BJ (cell line): ENCODE data around the gene NOVA2. TPM values are rescaled to one million over a fixed set of nuclear protein-coding genes. Genes with fewer than 3 reads are reported as not detected.

ENCODE experiments used
- CTCF ChIA-PET: fragments of 350-600 bp; formaldehyde crosslinking; extraction: SDS; loops from one replicate; lab custom pipeline; 2021; ENCODE audit warnings: antibody characterized with exemption, inconsistent platforms; lab: Yijun Ruan, JAX
- POLR2A ChIA-PET: fragments of 300-600 bp; sonication (Branson Sonifier 250); formaldehyde crosslinking; extraction: SDS; loops from one replicate; lab custom pipeline; 2021; ENCODE audit warnings: antibody characterized with exemption; lab: Charles Lee
- DNase-seq: peaks from one replicate; pipeline ENCODE4 v3.0.0-alpha.2; 2011; ENCODE audit warnings: low read depth
- H3K27me3 ChIP-seq: 2 replicates; pipeline ENCODE4 v1.6.0; 2011; ENCODE audit warnings: low read length; ENCODE audit not compliant: control insufficient read depth, insufficient read depth
- H3K36me3 ChIP-seq: 2 replicates; pipeline ENCODE4 v1.5.1; 2011; ENCODE audit warnings: low read length; ENCODE audit not compliant: control insufficient read depth, insufficient read depth
- H3K4me3 ChIP-seq: 2 replicates; pipeline ENCODE4 v1.5.1; 2011; ENCODE audit warnings: low read depth, mild to moderate bottlenecking, control low read depth, low read length
- CTCF ChIP-seq: IDR thresholded peaks from 2 replicates; pipeline ENCODE4 v1.5.1; 2011; ENCODE audit warnings: low read depth, mild to moderate bottlenecking, control low read depth, inconsistent platforms, low read length, moderate library complexity; ENCODE audit not compliant: insufficient read depth
- polyA minus RNA-seq: library from RNA; depleted of rRNA, polyadenylated mRNA; stranded (reverse); fragments of >200 nt; gene quantifications from 2 replicates; pipeline ENCODE4 v1.2.3, GENCODE V29; 2011; rRNA and poly(A)+ RNA removed
- polyA plus RNA-seq: library from polyadenylated mRNA; depleted of rRNA; stranded (reverse); fragments of >200 nt; gene quantifications from 2 replicates; pipeline ENCODE4 v1.2.3, GENCODE V29; 2011; rRNA removed

Gene NOVA2
- polyA plus RNA-seq = 0.01 TPM in 2 replicates
- under 0.01 and 0.05 TPM in 2 replicates for polyA minus RNA-seq

GRCh38 chr19:45973553-45974338 lies at the start of gene NOVA2:
Gene NOVA2 (minus strand): TSS chr19:45973865. CDS start chr19:45973351, 514 bp downstream.
- ChIA-PET POLR2A (no interaction called here), CTCF (interaction anchor here (1.0 kb wide), 1 partner anchor 13 kb away, joined by 3 read pairs; no protein-coding TSS in a partner anchor)
- no peaks in the 10 kb centered on the region for H3K36me3 ChIP-seq
- peaks cover 25% of the 10 kb centered on the region for H3K27me3 ChIP-seq
- no peak for DNase-seq
- H3K4me3 ChIP-seq = peak within 1 kb of the TSS; percentile 27
- no peak for TF ChIP-seq CTCF

- POLR2A ChIA-PET = no interaction called here
- Histone ChIP-seq H3K36me3 (no peaks in the 10 kb centered on the region; the same call in 1 of the 2 replicates), H3K4me3 (no peak overlapping the region), H3K27me3 (peaks cover 4% of the 10 kb centered on the region)
- CTCF ChIA-PET = interaction anchor here (7.1 to 7.7 kb wide), 2 partner anchors 56 to 243 kb away, joined by 84 to 212 read pairs; no protein-coding TSS in a partner anchor
- DNase-seq = no peak
- no peak for TF ChIP-seq CTCF
Observed at GRCh38 chr19:46023311-46023779, 49.7 kb upstream of the NOVA2 start.

GRCh38 chr19:46022431-46023310 lies 49.0 kb upstream of the NOVA2 start, which contains the start of gene PGLYRP1:
Gene PGLYRP1 (minus strand): TSS chr19:46023053. CDS start chr19:46023021, 32 bp downstream.
- TF ChIP-seq CTCF = no peak
- H3K36me3 ChIP-seq = no peaks in the 10 kb centered on the region; the same call in 1 of the 2 replicates
- H3K27me3 ChIP-seq = peaks cover 4% of the 10 kb centered on the region
- DNase-seq = no peak
- H3K4me3 ChIP-seq = no peak within 1 kb of the TSS
- CTCF ChIA-PET = interaction anchor here (1.2 to 7.7 kb wide), 3 partner anchors 55 to 242 kb away, joined by 4 to 212 read pairs (median 33); no protein-coding TSS in a partner anchor
- POLR2A ChIA-PET = no interaction called here

- Histone ChIP-seq H3K27me3 (peaks cover 4% of the 10 kb centered on the region), H3K36me3 (peaks cover 1% of the 10 kb centered on the region), H3K4me3 (no peak overlapping the region)
- ChIA-PET CTCF (interaction anchor here (1.2 to 4.8 kb wide), 2 partner anchors 55 to 243 kb away, joined by 4 to 33 read pairs; no protein-coding TSS in a partner anchor), POLR2A (no interaction called here)
- no peak for TF ChIP-seq CTCF
- DNase-seq = no peak
Observed at GRCh38 chr19:46022061-46022430, 48.4 kb upstream of the NOVA2 start.
